ENCODE results near the gene CRIM1.

The CRIM1 gene

GRCh38 chr2:36393738-36394256, 38.2 kb downstream of the CRIM1 start:
- TF ChIP-seq TCF12 (IDR thresholded peaks at IDR 0.05; ENCODE audit: low read depth) (no peak), TAF1 (IDR thresholded peaks at IDR 0.05; ENCODE audit: low read depth) (no peak), NFIC (IDR thresholded peaks at IDR 0.05) (no peak), YY1 (IDR thresholded peaks at IDR 0.05; ENCODE audit: low read depth) (no peak), MAX (IDR thresholded peaks at IDR 0.05) (no peak), ZBTB7A (IDR thresholded peaks at IDR 0.05; ENCODE audit: low read depth) (no peak), CEBPB (IDR thresholded peaks at IDR 0.05) (no peak), EP300 (IDR thresholded peaks at IDR 0.05; ENCODE audit: borderline replicate concordance) (no peak), REST (IDR thresholded peaks at IDR 0.05; ENCODE audit: low read depth) (no peak), EGR1 (IDR thresholded peaks at IDR 0.05) (no peak), CREB1 (IDR thresholded peaks at IDR 0.05; ENCODE audit: low read depth) (no peak), RAD21 (IDR thresholded peaks at IDR 0.05; ENCODE audit: low read depth) (no peak), FOXM1 (IDR thresholded peaks at IDR 0.05; ENCODE audit: borderline replicate concordance, low read depth) (no peak)

- TF ChIP-seq EGR1 (IDR thresholded peaks at IDR 0.05), result no peak
- TF ChIP-seq CREB1 (IDR thresholded peaks at IDR 0.05; ENCODE audit: low read depth), result no peak
- no peak for TF ChIP-seq YY1 (IDR thresholded peaks at IDR 0.05; ENCODE audit: low read depth)
- TF ChIP-seq RAD21 (IDR thresholded peaks at IDR 0.05; ENCODE audit: low read depth), result no peak
- no peak for TF ChIP-seq TEAD4 (IDR thresholded peaks at IDR 0.05)
- no peak for TF ChIP-seq REST (IDR thresholded peaks at IDR 0.05; ENCODE audit: low read depth)
- no peak for TF ChIP-seq ZBTB7A (IDR thresholded peaks at IDR 0.05; ENCODE audit: low read depth)
Observed at GRCh38 chr2:36394804-36395203, 39.2 kb downstream of the CRIM1 start.

GRCh38 chr2:36395866-36396265, 40.3 kb downstream of the CRIM1 start:
- TF ChIP-seq EGR1 (IDR thresholded peaks at IDR 0.05), result no peak
- TF ChIP-seq EP300 (IDR thresholded peaks at IDR 0.05; ENCODE audit: borderline replicate concordance), result no peak
- no peak for TF ChIP-seq RAD21 (IDR thresholded peaks at IDR 0.05; ENCODE audit: low read depth)
- TF ChIP-seq FOXM1 (IDR thresholded peaks at IDR 0.05; ENCODE audit: borderline replicate concordance, low read depth), result no peak
- no peak for TF ChIP-seq ZBTB7A (IDR thresholded peaks at IDR 0.05; ENCODE audit: low read depth)
- TF ChIP-seq TEAD4 (IDR thresholded peaks at IDR 0.05), result no peak
- TF ChIP-seq REST (IDR thresholded peaks at IDR 0.05; ENCODE audit: low read depth), result no peak
- TF ChIP-seq TAF1 (IDR thresholded peaks at IDR 0.05; ENCODE audit: low read depth), result no peak

GRCh38 chr2:36396878-36397539, 41.4 kb downstream of the CRIM1 start:
- TF ChIP-seq MAX (IDR thresholded peaks at IDR 0.05) (no peak), EP300 (IDR thresholded peaks at IDR 0.05; ENCODE audit: borderline replicate concordance) (no peak), TEAD4 (IDR thresholded peaks at IDR 0.05) (no peak), REST (IDR thresholded peaks at IDR 0.05; ENCODE audit: low read depth) (no peak), ZBTB7A (IDR thresholded peaks at IDR 0.05; ENCODE audit: low read depth) (no peak), TAF1 (IDR thresholded peaks at IDR 0.05; ENCODE audit: low read depth) (no peak), RAD21 (IDR thresholded peaks at IDR 0.05; ENCODE audit: low read depth) (no peak), FOXM1 (IDR thresholded peaks at IDR 0.05; ENCODE audit: borderline replicate concordance, low read depth) (no peak), CREB1 (IDR thresholded peaks at IDR 0.05; ENCODE audit: low read depth) (no peak), EGR1 (IDR thresholded peaks at IDR 0.05) (no peak), TCF12 (IDR thresholded peaks at IDR 0.05; ENCODE audit: low read depth) (no peak), USF1 (IDR thresholded peaks at IDR 0.05) (no peak), CEBPB (IDR thresholded peaks at IDR 0.05) (no peak), NFIC (IDR thresholded peaks at IDR 0.05) (no peak), YY1 (IDR thresholded peaks at IDR 0.05; ENCODE audit: low read depth) (no peak)
